CD4-positive, alpha-beta T cell (primary cell): ENCODE measurements around the gene ZC3H12D. TPM values are rescaled to one million over a fixed set of nuclear protein-coding genes. Genes with fewer than 3 reads are reported as not detected.

Source experiments
- ATAC-seq: fragments of 200-7000 bp; cut with Tn5 transposase; one replicate; pipeline ENCODE4 v1.10.0; 2022; ENCODE audit warnings: mild to moderate bottlenecking; ENCODE audit not compliant: poor library complexity
- CTCF ChIA-PET: fragments of 350-600 bp; sonication (Branson Sonifier 250); formaldehyde crosslinking; loops from one replicate; lab custom pipeline; 2021; ENCODE audit warnings: antibody characterized with exemption, inconsistent platforms; lab: Charles Lee
- POLR2A ChIA-PET: fragments of 350-600 bp; sonication (Branson Sonifier 250); formaldehyde crosslinking; loops from one replicate; lab custom pipeline; 2021; ENCODE audit warnings: antibody characterized with exemption, inconsistent platforms; lab: Charles Lee
- DNase-seq, 14 experiments: peaks; one replicate each; pipeline ENCODE4 v3.0.0-alpha.2; 2013 to 2020; ENCODE audit warnings: mixed read lengths in 2 of 14
- H3K27ac ChIP-seq, 2 donors: one replicate each; pipeline versions ENCODE4 v1.5.1 to v1.7.0; 2013; ENCODE audit warnings: low read length in 2 of 2, low read depth in 1 of 2, mild to moderate bottlenecking in 1 of 2
- H3K27me3 ChIP-seq, 2 experiments: 1 replicate in 1 of 2; 2 replicates in 1 of 2; pipeline versions ENCODE4 v1.6.1 to v1.7.0; 2013; ENCODE audit warnings: low read length in 2 of 2, control low read depth in 1 of 2, mild to moderate bottlenecking in 1 of 2, moderate library complexity in 1 of 2; ENCODE audit not compliant: insufficient read depth in 2 of 2, control insufficient read depth in 1 of 2
- H3K36me3 ChIP-seq: one replicate; pipeline ENCODE4 v1.6.1; 2013; ENCODE audit warnings: low read length, control low read depth; ENCODE audit not compliant: insufficient read depth
- H3K4me1 ChIP-seq: one replicate; pipeline ENCODE4 v1.6.1; 2013; ENCODE audit warnings: low read length, control low read depth; ENCODE audit not compliant: insufficient read depth
- H3K4me3 ChIP-seq: one replicate; pipeline ENCODE4 v1.5.1; 2013; ENCODE audit warnings: mild to moderate bottlenecking, low read length, moderate library complexity
- H3K9me3 ChIP-seq, 2 experiments: 1 replicate in 1 of 2; 2 replicates in 1 of 2; pipeline versions ENCODE4 v1.6.1 to v1.7.0; 2013; ENCODE audit warnings: low read length in 2 of 2, mild to moderate bottlenecking in 2 of 2, control low read depth in 1 of 2, moderate library complexity in 1 of 2; ENCODE audit not compliant: control insufficient read depth in 1 of 2, insufficient read depth in 1 of 2
- H3K27ac Mint-ChIP-seq: one replicate; pipeline ENCODE4 v1.8.0; 2020; ENCODE audit warnings: mixed read lengths
- H3K27me3 Mint-ChIP-seq: one replicate; pipeline ENCODE4 v1.8.0; 2021; ENCODE audit warnings: mixed read lengths
- H3K36me3 Mint-ChIP-seq: one replicate; pipeline ENCODE4 v1.8.0; 2021; ENCODE audit warnings: low read depth, mixed read lengths
- H3K4me1 Mint-ChIP-seq: one replicate; pipeline ENCODE4 v1.8.0; 2021; ENCODE audit warnings: low read depth, mixed read lengths
- H3K4me3 Mint-ChIP-seq: one replicate; pipeline ENCODE4 v1.8.0; 2020; ENCODE audit warnings: mild to moderate bottlenecking, mixed read lengths
- H3K9me3 Mint-ChIP-seq: one replicate; pipeline ENCODE4 v1.8.0; 2020; ENCODE audit warnings: mixed read lengths
- CTCF ChIP-seq: fragments of 200-600 bp; IDR thresholded peaks from one replicate; pipeline ENCODE4 v1.8.0; 2022; ENCODE audit warnings: antibody characterized with exemption, mild to moderate bottlenecking
- intact Hi-C, 2 experiments: fragments of 100-400 bp; cut with DNase I in 1 of 2; cut with micrococcal nuclease in 1 of 2; formaldehyde crosslinking; loops; one replicate each; pipeline versions ENCODE4 v1.15.1 to v1.9.0; 2023 to 2025; cut with DNase I, micrococcal nuclease
- total RNA-seq, 174 experiments: library from RNA in 2 of 174; stranded (reverse) in 2 of 174; gene quantifications; one replicate each; pipeline ENCODE4 v1.2.3 and lab custom pipeline; 2021 to 2026

The ZC3H12D gene
- total RNA-seq, 2 experiments from 2014 or later = 70.2 to 71.0 TPM

- Histone ChIP-seq H3K36me3 (no peaks in the 10 kb centered on the region), H3K9me3 (no peaks in the 10 kb centered on the region), H3K4me3 (no peak overlapping the region), H3K27ac (no peak overlapping the region), H3K4me1 (no peaks in the 10 kb centered on the region), H3K27me3 (no peaks in the 10 kb centered on the region)
- ChIA-PET CTCF (no interaction called here), POLR2A (no interaction called here)
- intact Hi-C loops = no loop called here
- Mint-ChIP-seq H3K36me3 (no peaks in the 10 kb centered on the region), H3K9me3 (no peaks in the 10 kb centered on the region), H3K27me3 (no peaks in the 10 kb centered on the region), H3K4me1 (peaks cover 10% of the 10 kb centered on the region), H3K4me3 (no peak overlapping the region), H3K27ac (no peak overlapping the region)
- ATAC-seq (no peak), DNase-seq (no peak)
- TF ChIP-seq CTCF = no peak
Observed at GRCh38 chr6:149439626-149440025, 45.2 kb downstream of the ZC3H12D start.

GRCh38 chr6:149438855-149439254, 46.0 kb downstream of the ZC3H12D start:
- ChIA-PET CTCF (no interaction called here), POLR2A (no interaction called here)
- Histone ChIP-seq H3K9me3 (no peaks in the 10 kb centered on the region), H3K4me3 (no peak overlapping the region), H3K36me3 (no peaks in the 10 kb centered on the region), H3K27ac (no peak overlapping the region), H3K27me3 (no peaks in the 10 kb centered on the region), H3K4me1 (no peaks in the 10 kb centered on the region)
- no peak overlapping the region for H3K4me3 Mint-ChIP-seq
- DNase-seq (no peak), ATAC-seq (no peak)
- intact Hi-C loops = no loop called here
- H3K9me3 Mint-ChIP-seq = no peaks in the 10 kb centered on the region
- peaks cover 10% of the 10 kb centered on the region for H3K4me1 Mint-ChIP-seq
- no peaks in the 10 kb centered on the region for H3K36me3 Mint-ChIP-seq
- no peak for TF ChIP-seq CTCF
- no peaks in the 10 kb centered on the region for H3K27me3 Mint-ChIP-seq
- no peak overlapping the region for H3K27ac Mint-ChIP-seq

- no peaks in the 10 kb centered on the region for H3K9me3 ChIP-seq
- Mint-ChIP-seq H3K27ac (no peak overlapping the region), H3K36me3 (no peaks in the 10 kb centered on the region), H3K4me3 (no peak overlapping the region), H3K27me3 (no peaks in the 10 kb centered on the region), H3K9me3 (no peaks in the 10 kb centered on the region), H3K4me1 (peaks cover 10% of the 10 kb centered on the region)
- no peak overlapping the region for H3K27ac ChIP-seq
- POLR2A ChIA-PET = no interaction called here
- no peak for TF ChIP-seq CTCF
- no peak overlapping the region for H3K4me3 ChIP-seq
- H3K27me3 ChIP-seq = no peaks in the 10 kb centered on the region
- H3K36me3 ChIP-seq = no peaks in the 10 kb centered on the region
- peaks cover under 1% of the 10 kb centered on the region for H3K4me1 ChIP-seq
- intact Hi-C loops = no loop called here
- ATAC-seq (no peak), DNase-seq (peak in 1 of 14 experiments; percentile 35)
- CTCF ChIA-PET = interaction anchor here (0.6 kb wide), 1 partner anchor 157 kb away, joined by 4 read pairs; no protein-coding TSS in a partner anchor
Observed at GRCh38 chr6:149437212-149437611, 47.6 kb downstream of the ZC3H12D start.
